GM12801 (cell line): Measurements from ENCODE around the gene PTN.

Source experiments
- TF ChIP-seq, protein P1 (sequence below): IDR thresholded peaks from one replicate; pipeline ENCODE4 v1.5.1; 2011; ENCODE audit warnings: control low read depth; ENCODE audit not compliant: insufficient read length; ENCODE audit errors: extremely low read depth

The PTN gene

DNA sequence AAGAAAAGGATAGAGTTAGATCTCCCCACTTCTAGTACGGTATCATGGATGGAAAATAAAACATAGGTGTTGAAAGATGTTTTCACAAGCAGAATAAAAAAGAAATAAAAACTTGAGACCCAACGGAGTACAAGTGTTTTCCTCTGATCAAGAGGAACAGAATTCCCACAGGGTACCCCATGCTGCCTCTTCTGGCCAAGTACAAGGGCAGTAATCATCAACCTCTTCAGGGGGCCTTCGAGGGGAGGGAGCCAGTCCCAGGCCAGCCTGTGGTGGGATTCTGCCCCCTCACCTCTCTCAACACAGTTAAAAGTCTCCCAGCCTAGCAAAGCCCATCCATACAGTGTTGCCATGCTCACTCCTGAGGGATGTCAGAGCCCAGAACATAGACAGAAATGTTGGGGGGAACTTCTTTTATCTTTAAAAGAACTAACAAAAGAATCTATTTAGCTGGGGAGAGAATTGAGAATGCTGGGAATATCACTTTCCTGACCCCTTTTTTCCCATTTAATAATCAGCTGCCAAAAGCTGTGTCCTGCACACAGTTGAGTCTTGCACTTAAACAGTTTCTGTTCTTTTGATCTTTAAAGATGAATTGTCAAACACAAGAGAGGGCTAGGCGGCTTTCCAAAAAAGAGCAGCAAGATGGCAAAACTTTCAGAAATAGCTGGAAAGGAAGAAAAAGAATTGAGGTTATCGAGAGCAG, 101.7 kb downstream of the PTN start:
- TF ChIP-seq, protein P1, sequence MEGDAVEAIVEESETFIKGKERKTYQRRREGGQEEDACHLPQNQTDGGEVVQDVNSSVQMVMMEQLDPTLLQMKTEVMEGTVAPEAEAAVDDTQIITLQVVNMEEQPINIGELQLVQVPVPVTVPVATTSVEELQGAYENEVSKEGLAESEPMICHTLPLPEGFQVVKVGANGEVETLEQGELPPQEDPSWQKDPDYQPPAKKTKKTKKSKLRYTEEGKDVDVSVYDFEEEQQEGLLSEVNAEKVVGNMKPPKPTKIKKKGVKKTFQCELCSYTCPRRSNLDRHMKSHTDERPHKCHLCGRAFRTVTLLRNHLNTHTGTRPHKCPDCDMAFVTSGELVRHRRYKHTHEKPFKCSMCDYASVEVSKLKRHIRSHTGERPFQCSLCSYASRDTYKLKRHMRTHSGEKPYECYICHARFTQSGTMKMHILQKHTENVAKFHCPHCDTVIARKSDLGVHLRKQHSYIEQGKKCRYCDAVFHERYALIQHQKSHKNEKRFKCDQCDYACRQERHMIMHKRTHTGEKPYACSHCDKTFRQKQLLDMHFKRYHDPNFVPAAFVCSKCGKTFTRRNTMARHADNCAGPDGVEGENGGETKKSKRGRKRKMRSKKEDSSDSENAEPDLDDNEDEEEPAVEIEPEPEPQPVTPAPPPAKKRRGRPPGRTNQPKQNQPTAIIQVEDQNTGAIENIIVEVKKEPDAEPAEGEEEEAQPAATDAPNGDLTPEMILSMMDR = no peak

DNA sequence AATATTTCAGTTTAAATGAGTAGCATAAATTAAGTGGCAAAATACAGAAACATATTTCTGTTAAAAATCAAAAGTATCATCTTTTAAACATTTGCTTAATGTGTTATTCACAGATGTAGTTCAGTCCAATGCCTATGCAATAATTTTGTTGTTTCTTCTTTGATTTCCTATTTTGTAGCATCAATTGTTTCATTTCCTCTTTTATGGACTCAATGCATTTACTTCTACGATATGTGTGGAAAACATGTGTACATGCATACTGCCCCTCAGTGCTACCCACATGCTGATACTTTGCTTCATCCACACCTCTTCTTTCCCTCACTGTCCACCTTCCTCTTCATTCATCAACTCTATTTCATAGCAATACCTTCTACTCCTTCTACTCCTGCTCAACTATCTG, 108.1 kb downstream of the PTN start:
- TF ChIP-seq, protein P1 = no peak

GRCh38 chr7:137231167-137231566, 112.4 kb downstream of the PTN start:
- TF ChIP-seq, protein P1 = no peak

DNA sequence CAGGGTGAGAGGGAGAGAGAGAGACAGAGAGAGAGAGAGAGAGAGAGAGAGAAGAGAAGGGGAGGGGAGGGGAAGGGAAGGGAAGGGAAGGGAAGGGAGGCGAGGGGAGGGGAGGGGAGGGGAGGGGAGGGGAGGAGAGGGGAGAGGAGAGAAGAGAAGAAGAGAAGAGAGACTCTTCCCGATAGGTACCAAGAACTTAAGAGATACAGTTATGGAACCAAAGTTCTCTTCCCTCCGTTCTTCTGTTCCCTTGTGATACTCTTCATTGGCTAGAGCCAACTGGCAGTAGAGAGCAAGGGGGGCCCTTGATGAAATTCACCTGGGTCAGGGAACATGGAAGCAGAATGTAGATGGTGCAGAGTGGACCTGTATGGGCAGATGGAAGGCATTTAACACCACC, 122.1 kb downstream of the PTN start:
- TF ChIP-seq, protein P1 = no peak

- TF ChIP-seq, protein P1 = no peak
Measured at GRCh38 chr7:137213744-137214143, 129.8 kb downstream of the PTN start.

GRCh38 chr7:137209151-137209817, 134.2 kb downstream of the PTN start:
- TF ChIP-seq, protein P1 = no peak

- TF ChIP-seq, protein P1 = no peak
Measured at GRCh38 chr7:137206770-137207169, 136.8 kb downstream of the PTN start.
